Inflammatory macrophage treated with lipopolysaccharide for 4 hours (primary cell): ENCODE data around the gene ISOC2.

Experiments used
- DNase-seq: peaks from one replicate; pipeline ENCODE4 v3.0.0-alpha.2; 2020

ISOC2 gene

GRCh38 chr19:55476100-55476775 lies 14.8 kb upstream of the ISOC2 start, which contains the start of gene ZNF628:
Gene ZNF628 (plus strand): TSS chr19:55476617. CDS start chr19:55479911, 3,294 bp downstream.
- peak; percentile 99 for DNase-seq

GRCh38 chr19:55474269-55475265 lies 13.1 kb upstream of the ISOC2 start:
- no peak for DNase-seq

GRCh38 chr19:55473225-55474012 lies 12.0 kb upstream of the ISOC2 start:
- no peak for DNase-seq

- no peak for DNase-seq
Measured at GRCh38 chr19:55472463-55472862, 11.0 kb upstream of the ISOC2 start.

- no peak for DNase-seq
Measured at GRCh38 chr19:55471266-55471665, 9.8 kb upstream of the ISOC2 start.

GRCh38 chr19:55468054-55468393 lies 6.6 kb upstream of the ISOC2 start:
- no peak for DNase-seq

- DNase-seq, result peak; percentile 35
Measured at GRCh38 chr19:55467236-55468053, 6.0 kb upstream of the ISOC2 start.

- DNase-seq, result no peak
Measured at GRCh38 chr19:55466241-55466614, 4.8 kb upstream of the ISOC2 start.

GRCh38 chr19:55465460-55466240 lies 4.2 kb upstream of the ISOC2 start:
- DNase-seq, result no peak

- no peak for DNase-seq
Measured at GRCh38 chr19:55464662-55465054, 3.2 kb upstream of the ISOC2 start, which contains the start of gene C19orf85. Gene C19orf85 (minus strand): TSS chr19:55464751. CDS start chr19:55464554, 197 bp downstream.

GRCh38 chr19:55464039-55464661 lies 2.7 kb upstream of the ISOC2 start:
- no peak for DNase-seq

GRCh38 chr19:55463583-55464031 lies 2.2 kb upstream of the ISOC2 start:
- DNase-seq, result no peak

GRCh38 chr19:55462722-55463121 lies 1.3 kb upstream of the ISOC2 start:
- DNase-seq, result no peak

- DNase-seq, result peak; percentile 20
Measured at GRCh38 chr19:55461974-55462626, 658 bp upstream of the ISOC2 start.

- peak; percentile 58 for DNase-seq
Measured at GRCh38 chr19:55460670-55461258, 678 bp downstream of the ISOC2 start.

GRCh38 chr19:55459950-55460657 lies 1.3 kb downstream of the ISOC2 start:
- DNase-seq, result no peak

- DNase-seq, result no peak
Measured at GRCh38 chr19:55459551-55459949, 1.9 kb downstream of the ISOC2 start.

- no peak for DNase-seq
Measured at GRCh38 chr19:55457683-55458457, 3.6 kb downstream of the ISOC2 start.
